Thyroid gland (tissue), 4 donors: ENCODE results near the gene ADCY5. TPM values are rescaled to one million over a fixed set of nuclear protein-coding genes. Genes with fewer than 3 reads are reported as not detected.

Experiments
- DNase-seq, 2 donors: peaks; one replicate each; pipeline ENCODE4 v3.0.0-alpha.2; 2019
- H3K27ac ChIP-seq, 3 donors: fragments of 200-600 bp; sonication (generic); 1 replicate in 2 of 3; 2 replicates in 1 of 3; pipeline ENCODE4 v1.5.1; 2016 to 2019; ENCODE audit warnings: mild to moderate bottlenecking in 1 of 3, moderate library complexity in 1 of 3
- H3K27me3 ChIP-seq: fragments of 200-600 bp; sonication (generic); one replicate; pipeline ENCODE4 v1.5.1; 2019
- H3K36me3 ChIP-seq, 2 donors: fragments of 200-600 bp; sonication (generic); one replicate each; pipeline ENCODE4 v1.5.1; 2016 to 2019
- H3K4me1 ChIP-seq, 2 donors: fragments of 200-600 bp; sonication (generic); one replicate each; pipeline ENCODE4 v1.5.1; 2017 to 2019
- H3K4me3 ChIP-seq, 3 donors: fragments of 200-600 bp; sonication (generic); replicated peaks in 1 of 3; 1 replicate in 2 of 3; 2 replicates in 1 of 3; pipeline ENCODE4 v1.5.1; 2016; ENCODE audit warnings: mild to moderate bottlenecking in 1 of 3
- H3K9me3 ChIP-seq: fragments of 200-600 bp; sonication (generic); one replicate; pipeline ENCODE4 v1.5.1; 2017
- CTCF ChIP-seq, 6 experiments: fragments of 200-600 bp in 3 of 6; fragments of 450-650 bp in 3 of 6; sonication (generic) in 3 of 6; IDR thresholded peaks; one replicate each; pipeline ENCODE4 v1.5.1; 2016 to 2019; ENCODE audit warnings: antibody characterized with exemption in 6 of 6, mild to moderate bottlenecking in 2 of 6, inconsistent platforms in 1 of 6, moderate library complexity in 1 of 6
- POLR2A ChIP-seq, 2 donors: fragments of 450-650 bp; IDR thresholded peaks; one replicate each; pipeline ENCODE4 v1.6.1; 2017; ENCODE audit warnings: antibody characterized with exemption in 2 of 2, mild to moderate bottlenecking in 2 of 2, moderate library complexity in 1 of 2
- WGBS, 2 donors: methylation state at CpG; one replicate each; pipeline ENCODE4 v1.1.5; 2017; 5-methylcytosine and 5-hydroxymethylcytosine counted together
- intact Hi-C: fragments of 100-400 bp; cut with DNase I; formaldehyde crosslinking; loops from one replicate; pipeline ENCODE4 v1.15.1; 2023
- total RNA-seq, 4 donors: library from RNA; depleted of rRNA; stranded (reverse); fragments of >200 nt; gene quantifications; one replicate each; pipeline ENCODE4 v1.2.3, GENCODE V29; 2016

The ADCY5 gene
- total RNA-seq, 4 donors from 2014 or later, result 0.78 to 2.7 (median 1.8) TPM

- WGBS, 2 donors, result 91 to 93% methylated on average over 5 of the region's 5 CpGs
- Histone ChIP-seq H3K4me3 (no peak overlapping the region), H3K27ac (no peak overlapping the region), H3K4me1 (no peaks in the 10 kb centered on the region), H3K9me3 (no peaks in the 10 kb centered on the region), H3K36me3 (no peaks in the 10 kb centered on the region), H3K27me3 (no peaks in the 10 kb centered on the region)
- DNase-seq, result no peak
- TF ChIP-seq CTCF (IDR thresholded peaks at IDR 0.05) (no peak), POLR2A (IDR thresholded peaks at IDR 0.05) (no peak)
- intact Hi-C loops, result no loop called here
Measured at GRCh38 chr3:123307064-123307463, 141.8 kb downstream of the ADCY5 start.

- H3K27ac ChIP-seq, result no peak overlapping the region
- DNase-seq, result no peak
- TF ChIP-seq CTCF (IDR thresholded peaks at IDR 0.05) (no peak), POLR2A (IDR thresholded peaks at IDR 0.05) (no peak)
- H3K36me3 ChIP-seq, result no peaks in the 10 kb centered on the region
- intact Hi-C loops, result no loop called here
- no peaks in the 10 kb centered on the region for H3K27me3 ChIP-seq
- no peaks in the 10 kb centered on the region for H3K9me3 ChIP-seq
- H3K4me3 ChIP-seq, result no peak overlapping the region
- no peaks in the 10 kb centered on the region for H3K4me1 ChIP-seq
- 85 to 100% methylated on average over 1 to 2 of the region's 2 CpGs for WGBS, 2 donors
Measured at GRCh38 chr3:123305192-123305591, 143.7 kb downstream of the ADCY5 start.

GRCh38 chr3:123303976-123304560, 144.8 kb downstream of the ADCY5 start:
- Histone ChIP-seq H3K27me3 (no peaks in the 10 kb centered on the region), H3K9me3 (no peaks in the 10 kb centered on the region), H3K36me3 (no peaks in the 10 kb centered on the region), H3K27ac (no peak overlapping the region), H3K4me1 (no peaks in the 10 kb centered on the region), H3K4me3 (no peak overlapping the region)
- 92% methylated on average over 15 of the region's 15 CpGs for WGBS, 2 donors
- intact Hi-C loops, result no loop called here
- DNase-seq, result no peak
- no peak for TF ChIP-seq POLR2A (IDR thresholded peaks at IDR 0.05)
- TF ChIP-seq CTCF (IDR thresholded peaks at IDR 0.05), result no peak

DNA sequence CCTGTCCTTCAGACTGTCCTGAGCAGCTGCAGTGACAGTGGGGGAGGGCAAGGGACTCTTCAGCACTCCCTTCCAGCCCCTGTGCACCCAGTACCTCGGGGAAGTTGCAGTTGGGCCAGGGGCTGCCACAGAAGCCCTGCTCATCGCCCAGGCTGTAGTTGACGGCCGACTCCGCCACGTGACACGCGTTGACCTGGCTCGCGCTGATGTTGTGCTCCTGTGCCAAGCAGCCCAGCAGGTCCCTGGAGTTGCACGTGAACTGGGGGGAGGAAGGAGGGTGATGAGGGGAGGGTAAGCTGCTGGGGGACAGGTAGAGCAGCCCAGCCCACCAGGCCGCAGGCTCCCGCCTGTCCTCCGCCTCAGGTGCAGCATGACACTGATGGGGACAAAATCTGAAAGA, 145.9 kb downstream of the ADCY5 start:
- Histone ChIP-seq H3K27ac (no peak overlapping the region), H3K9me3 (no peaks in the 10 kb centered on the region), H3K27me3 (no peaks in the 10 kb centered on the region), H3K36me3 (no peaks in the 10 kb centered on the region), H3K4me3 (no peak overlapping the region), H3K4me1 (no peaks in the 10 kb centered on the region)
- no peak for TF ChIP-seq CTCF (IDR thresholded peaks at IDR 0.05)
- TF ChIP-seq POLR2A (IDR thresholded peaks at IDR 0.05), result no peak
- DNase-seq, result no peak
- WGBS, 2 donors, result 82 to 90% methylated on average over 9 to 14 of the region's 14 CpGs
- intact Hi-C loops, result no loop called here

GRCh38 chr3:123301331-123302184, 147.3 kb downstream of the ADCY5 start:
- no peak for TF ChIP-seq CTCF (IDR thresholded peaks at IDR 0.05)
- TF ChIP-seq POLR2A (IDR thresholded peaks at IDR 0.05), result no peak
- Histone ChIP-seq H3K9me3 (no peaks in the 10 kb centered on the region), H3K4me1 (no peaks in the 10 kb centered on the region), H3K4me3 (no peak overlapping the region), H3K36me3 (no peaks in the 10 kb centered on the region), H3K27ac (no peak overlapping the region), H3K27me3 (no peaks in the 10 kb centered on the region)
- DNase-seq, result no peak
- intact Hi-C loops, result no loop called here
- WGBS, 2 donors, result 38 to 53% methylated on average over 2 to 3 of the region's 4 CpGs
